ENCODE measurements around the gene ITIH4.

The ITIH4 gene

GRCh38 chr3:52838561-52839267 is 8.2 kb upstream of the ITIH4 start:
- WGBS (ENCODE audit: extremely low coverage, insufficient coverage, insufficient read length): no CpG with 5 or more reads among the region's 8 CpGs
- H4K91ac ChIP-seq (ENCODE audit: low read depth, low read length): no peak overlapping the region
- no peak overlapping the region for H3K23ac ChIP-seq (ENCODE audit: low read length)
- H3K36me3 ChIP-seq (ENCODE audit: control insufficient read depth in 1 of 2, insufficient read depth in 2 of 2, low read length in 2 of 2): peaks cover 2 to 9% of the 10 kb centered on the region in 2 experiments
- H3K4me1 ChIP-seq (ENCODE audit: control insufficient read depth in 1 of 2, insufficient read depth in 2 of 2, low read length in 2 of 2): no peaks in the 10 kb centered on the region
- H3K9ac ChIP-seq (ENCODE audit: low read length): no peak overlapping the region
- H3K4ac ChIP-seq (ENCODE audit: low read depth, low read length): no peak overlapping the region
- H3K4me2 ChIP-seq (ENCODE audit: low read length): no peak overlapping the region
- no peak overlapping the region for H2AFZ ChIP-seq (ENCODE audit: insufficient read depth, low read length, poor library complexity)
- H2BK5ac ChIP-seq (ENCODE audit: low read depth, low read length, poor library complexity): no peak overlapping the region
- H3K18ac ChIP-seq (ENCODE audit: low read length): no peak overlapping the region
- H3K79me2 ChIP-seq (ENCODE audit: control insufficient read depth, insufficient read depth, low read length, poor library complexity): no peaks in the 10 kb centered on the region
- no peaks in the 10 kb centered on the region for H3K9me3 ChIP-seq (ENCODE audit: insufficient read depth, low read depth, low read length)
- H2BK12ac ChIP-seq (ENCODE audit: low read length): no peak overlapping the region
- H2BK120ac ChIP-seq (ENCODE audit: insufficient read depth, low read length, poor library complexity): no peak overlapping the region
- H4K12ac ChIP-seq (ENCODE audit: low read depth, low read length): no peak overlapping the region
- H4K8ac ChIP-seq (ENCODE audit: low read depth, low read length): no peak overlapping the region
- no peak overlapping the region for H3K4me3 ChIP-seq (ENCODE audit: low read depth, low read length)
- no peak overlapping the region for H3K27ac ChIP-seq (ENCODE audit: low read depth, low read length)
- no peak overlapping the region for H2AK5ac ChIP-seq (ENCODE audit: low read length)
- no peaks in the 10 kb centered on the region for H3K27me3 ChIP-seq (ENCODE audit: insufficient read depth, low read length)
- no peak overlapping the region for H3K14ac ChIP-seq (ENCODE audit: low read length)
- no peaks in the 10 kb centered on the region for H3K79me1 ChIP-seq (ENCODE audit: low read length)
- no peak for DNase-seq

GRCh38 chr3:52836986-52837385 is 6.5 kb upstream of the ITIH4 start:
- Histone ChIP-seq H2BK12ac (ENCODE audit: low read length) (no peak overlapping the region), H4K8ac (ENCODE audit: low read depth, low read length) (no peak overlapping the region), H3K18ac (ENCODE audit: low read length) (no peak overlapping the region), H3K36me3 (ENCODE audit: control insufficient read depth in 1 of 2, insufficient read depth in 2 of 2, low read length in 2 of 2) (peaks cover 2 to 9% of the 10 kb centered on the region in 2 experiments), H2AFZ (ENCODE audit: insufficient read depth, low read length, poor library complexity) (no peak overlapping the region), H3K4ac (ENCODE audit: low read depth, low read length) (no peak overlapping the region), H3K27ac (ENCODE audit: low read depth, low read length) (no peak overlapping the region), H3K4me2 (ENCODE audit: low read length) (no peak overlapping the region), H2BK5ac (ENCODE audit: low read depth, low read length, poor library complexity) (no peak overlapping the region), H3K27me3 (ENCODE audit: insufficient read depth, low read length) (no peaks in the 10 kb centered on the region), H3K9me3 (ENCODE audit: insufficient read depth, low read depth, low read length) (no peaks in the 10 kb centered on the region), H3K14ac (ENCODE audit: low read length) (no peak overlapping the region), H3K79me2 (ENCODE audit: control insufficient read depth, insufficient read depth, low read length, poor library complexity) (no peaks in the 10 kb centered on the region), H2AK5ac (ENCODE audit: low read length) (no peak overlapping the region), H3K9ac (ENCODE audit: low read length) (no peak overlapping the region), H4K12ac (ENCODE audit: low read depth, low read length) (no peak overlapping the region), H4K91ac (ENCODE audit: low read depth, low read length) (no peak overlapping the region), H3K23ac (ENCODE audit: low read length) (no peak overlapping the region), H3K79me1 (ENCODE audit: low read length) (no peaks in the 10 kb centered on the region), H3K4me3 (ENCODE audit: low read depth, low read length) (no peak overlapping the region), H3K4me1 (ENCODE audit: control insufficient read depth in 1 of 2, insufficient read depth in 2 of 2, low read length in 2 of 2) (no peaks in the 10 kb centered on the region), H2BK120ac (ENCODE audit: insufficient read depth, low read length, poor library complexity) (no peak overlapping the region)
- no CpG with 5 or more reads among the region's 4 CpGs for WGBS (ENCODE audit: extremely low coverage, insufficient coverage, insufficient read length)
- DNase-seq: no peak

GRCh38 chr3:52836471-52836845 is 6.0 kb upstream of the ITIH4 start:
- no peaks in the 10 kb centered on the region for H3K27me3 ChIP-seq (ENCODE audit: insufficient read depth, low read length)
- peaks cover 2 to 7% of the 10 kb centered on the region in 2 experiments for H3K36me3 ChIP-seq (ENCODE audit: control insufficient read depth in 1 of 2, insufficient read depth in 2 of 2, low read length in 2 of 2)
- no peak overlapping the region for H3K4me3 ChIP-seq (ENCODE audit: low read depth, low read length)
- no peaks in the 10 kb centered on the region for H3K79me1 ChIP-seq (ENCODE audit: low read length)
- no peak overlapping the region for H4K91ac ChIP-seq (ENCODE audit: low read depth, low read length)
- H3K4me1 ChIP-seq (ENCODE audit: control insufficient read depth in 1 of 2, insufficient read depth in 2 of 2, low read length in 2 of 2): no peaks in the 10 kb centered on the region
- no peak overlapping the region for H2BK120ac ChIP-seq (ENCODE audit: insufficient read depth, low read length, poor library complexity)
- no peak overlapping the region for H2AK5ac ChIP-seq (ENCODE audit: low read length)
- H4K12ac ChIP-seq (ENCODE audit: low read depth, low read length): no peak overlapping the region
- H2BK5ac ChIP-seq (ENCODE audit: low read depth, low read length, poor library complexity): no peak overlapping the region
- no CpG with 5 or more reads among the region's 5 CpGs for WGBS (ENCODE audit: extremely low coverage, insufficient coverage, insufficient read length)
- no peak overlapping the region for H3K27ac ChIP-seq (ENCODE audit: low read depth, low read length)
- no peak overlapping the region for H3K23ac ChIP-seq (ENCODE audit: low read length)
- H2BK12ac ChIP-seq (ENCODE audit: low read length): no peak overlapping the region
- H3K79me2 ChIP-seq (ENCODE audit: control insufficient read depth, insufficient read depth, low read length, poor library complexity): no peaks in the 10 kb centered on the region
- no peak overlapping the region for H3K4me2 ChIP-seq (ENCODE audit: low read length)
- H3K18ac ChIP-seq (ENCODE audit: low read length): no peak overlapping the region
- H2AFZ ChIP-seq (ENCODE audit: insufficient read depth, low read length, poor library complexity): no peak overlapping the region
- no peak overlapping the region for H3K4ac ChIP-seq (ENCODE audit: low read depth, low read length)
- no peak overlapping the region for H3K9ac ChIP-seq (ENCODE audit: low read length)
- no peak overlapping the region for H3K14ac ChIP-seq (ENCODE audit: low read length)
- H3K9me3 ChIP-seq (ENCODE audit: insufficient read depth, low read depth, low read length): no peaks in the 10 kb centered on the region
- no peak overlapping the region for H4K8ac ChIP-seq (ENCODE audit: low read depth, low read length)
- DNase-seq: no peak

- H3K9ac ChIP-seq (ENCODE audit: low read length): no peak overlapping the region
- no peaks in the 10 kb centered on the region for H3K79me2 ChIP-seq (ENCODE audit: control insufficient read depth, insufficient read depth, low read length, poor library complexity)
- H4K91ac ChIP-seq (ENCODE audit: low read depth, low read length): no peak overlapping the region
- no peak overlapping the region for H2BK5ac ChIP-seq (ENCODE audit: low read depth, low read length, poor library complexity)
- H3K27me3 ChIP-seq (ENCODE audit: insufficient read depth, low read length): no peaks in the 10 kb centered on the region
- no peak overlapping the region for H3K23ac ChIP-seq (ENCODE audit: low read length)
- H3K4ac ChIP-seq (ENCODE audit: low read depth, low read length): no peak overlapping the region
- H3K14ac ChIP-seq (ENCODE audit: low read length): no peak overlapping the region
- no CpG with 5 or more reads among the region's 8 CpGs for WGBS (ENCODE audit: extremely low coverage, insufficient coverage, insufficient read length)
- no peak overlapping the region for H2AFZ ChIP-seq (ENCODE audit: insufficient read depth, low read length, poor library complexity)
- no peak overlapping the region for H4K8ac ChIP-seq (ENCODE audit: low read depth, low read length)
- H3K18ac ChIP-seq (ENCODE audit: low read length): no peak overlapping the region
- DNase-seq: no peak
- no peak overlapping the region for H2BK12ac ChIP-seq (ENCODE audit: low read length)
- H3K4me3 ChIP-seq (ENCODE audit: low read depth, low read length): no peak overlapping the region
- H3K79me1 ChIP-seq (ENCODE audit: low read length): no peaks in the 10 kb centered on the region
- no peaks in the 10 kb centered on the region for H3K9me3 ChIP-seq (ENCODE audit: insufficient read depth, low read depth, low read length)
- no peak overlapping the region for H2BK120ac ChIP-seq (ENCODE audit: insufficient read depth, low read length, poor library complexity)
- no peak overlapping the region for H4K12ac ChIP-seq (ENCODE audit: low read depth, low read length)
- no peaks in the 10 kb centered on the region for H3K4me1 ChIP-seq (ENCODE audit: control insufficient read depth in 1 of 2, insufficient read depth in 2 of 2, low read length in 2 of 2)
- no peak overlapping the region for H2AK5ac ChIP-seq (ENCODE audit: low read length)
- peaks cover under 1 to 6% of the 10 kb centered on the region in 2 experiments for H3K36me3 ChIP-seq (ENCODE audit: control insufficient read depth in 1 of 2, insufficient read depth in 2 of 2, low read length in 2 of 2)
- no peak overlapping the region for H3K27ac ChIP-seq (ENCODE audit: low read depth, low read length)
- no peak overlapping the region for H3K4me2 ChIP-seq (ENCODE audit: low read length)
Measured at GRCh38 chr3:52835766-52836470, 5.4 kb upstream of the ITIH4 start.

All from trophoblast cell (in vitro differentiated cells and primary cell).